ENCODE data around the gene MORN1.

- TF ChIP-seq NR3C1 (CRISPR knock-in tag; IDR thresholded peaks at IDR 0.05) (no peak), ZBTB8A (IDR thresholded peaks at IDR 0.05; ENCODE audit: partially characterized antibody) (no peak), DDX20 (tag; IDR thresholded peaks at IDR 0.05; ENCODE audit: low read depth) (no peak), CBX3 (IDR thresholded peaks at IDR 0.05; ENCODE audit: borderline replicate concordance in 1 of 2, low read length in 2 of 2) (no peak), EZH2 (IDR thresholded peaks at IDR 0.05; ENCODE audit: borderline replicate concordance, low read depth, low read length) (no peak), TCF7L2 (IDR thresholded peaks at IDR 0.05; ENCODE audit: low read depth, low read length) (no peak), RCOR1 (IDR thresholded peaks at IDR 0.05; ENCODE audit: borderline replicate concordance in 1 of 2, low read depth in 2 of 2, low read length in 2 of 2) (no peak), ZNF3 (CRISPR knock-in tag; IDR thresholded peaks at IDR 0.05) (no peak), PHF20 (IDR thresholded peaks at IDR 0.05; ENCODE audit: partially characterized antibody) (no peak)
These were observed 76.3 kb downstream of the MORN1 start for GRCh38 chr1:2314803-2315673.

Measured in K562 (cell line).